ENCODE measurements around the gene TGFBRAP1.

GRCh38 chr2:105224444-105224843 is 105.1 kb downstream of the TGFBRAP1 start:
- TF ChIP-seq POLR2A (IDR thresholded peaks at IDR 0.05; ENCODE audit: low read length) (no peak), GATA1 (IDR thresholded peaks at IDR 0.05; ENCODE audit: low read depth, low read length) (no peak)

All from erythroblast (primary cell).